ENCODE results near the gene PRTFDC1.

GRCh38 chr10:24926557-24926956, 25.8 kb downstream of the PRTFDC1 start:
- no peak for TF ChIP-seq CTCF (IDR thresholded peaks at IDR 0.05)
- TF ChIP-seq POLR2A (IDR thresholded peaks at IDR 0.05): no peak
